ENCODE results near the gene PCDH15. TPM values are rescaled to one million over a fixed set of nuclear protein-coding genes. Genes with fewer than 3 reads are reported as not detected.

Gene PCDH15
- total RNA-seq, 1 experiment from 2014 or later: 0.61 TPM

- no peaks in the 10 kb centered on the region for H3K79me1 ChIP-seq (ENCODE audit: insufficient read depth, low read depth, low read length, poor library complexity, severe bottlenecking)
- H3K36me3 Mint-ChIP-seq (ENCODE audit: insufficient read depth in 1 of 3, low read depth in 3 of 3): no peaks in the 10 kb centered on the region
- H3K4me1 ChIP-seq (ENCODE audit: insufficient read depth, low read length): no peaks in the 10 kb centered on the region
- no peaks in the 10 kb centered on the region for H3K79me2 ChIP-seq (ENCODE audit: insufficient read depth, low read length)
- H3K9me3 ChIP-seq (ENCODE audit: control insufficient read depth, low read depth, low read length): no peaks in the 10 kb centered on the region
- no peak overlapping the region for H2BK12ac ChIP-seq (ENCODE audit: insufficient read length, low read depth, low read length)
- H3K27ac ChIP-seq (ENCODE audit: insufficient read length, low read depth, low read length): no peak overlapping the region
- no peak overlapping the region for H3K4me3 Mint-ChIP-seq
- peaks cover 2% of the 10 kb centered on the region; the same call in 1 of the 2 replicates for H3K27me3 Mint-ChIP-seq (ENCODE audit: low read depth)
- H3K18ac ChIP-seq (ENCODE audit: insufficient read length, low read depth, low read length): no peak overlapping the region
- H3K4me2 ChIP-seq (ENCODE audit: insufficient read depth, insufficient read length, low read length): no peak overlapping the region
- no peaks in the 10 kb centered on the region for H3K23me2 ChIP-seq (ENCODE audit: insufficient read length, low read depth, low read length, poor library complexity, severe bottlenecking)
- H3K4me1 Mint-ChIP-seq: peaks cover 8 to 10% of the 10 kb centered on the region in 2 experiments
- TF ChIP-seq, protein P1, sequence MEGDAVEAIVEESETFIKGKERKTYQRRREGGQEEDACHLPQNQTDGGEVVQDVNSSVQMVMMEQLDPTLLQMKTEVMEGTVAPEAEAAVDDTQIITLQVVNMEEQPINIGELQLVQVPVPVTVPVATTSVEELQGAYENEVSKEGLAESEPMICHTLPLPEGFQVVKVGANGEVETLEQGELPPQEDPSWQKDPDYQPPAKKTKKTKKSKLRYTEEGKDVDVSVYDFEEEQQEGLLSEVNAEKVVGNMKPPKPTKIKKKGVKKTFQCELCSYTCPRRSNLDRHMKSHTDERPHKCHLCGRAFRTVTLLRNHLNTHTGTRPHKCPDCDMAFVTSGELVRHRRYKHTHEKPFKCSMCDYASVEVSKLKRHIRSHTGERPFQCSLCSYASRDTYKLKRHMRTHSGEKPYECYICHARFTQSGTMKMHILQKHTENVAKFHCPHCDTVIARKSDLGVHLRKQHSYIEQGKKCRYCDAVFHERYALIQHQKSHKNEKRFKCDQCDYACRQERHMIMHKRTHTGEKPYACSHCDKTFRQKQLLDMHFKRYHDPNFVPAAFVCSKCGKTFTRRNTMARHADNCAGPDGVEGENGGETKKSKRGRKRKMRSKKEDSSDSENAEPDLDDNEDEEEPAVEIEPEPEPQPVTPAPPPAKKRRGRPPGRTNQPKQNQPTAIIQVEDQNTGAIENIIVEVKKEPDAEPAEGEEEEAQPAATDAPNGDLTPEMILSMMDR (conservative IDR thresholded peaks at IDR 0.05): no peak
- no peak overlapping the region for H3K23ac ChIP-seq (ENCODE audit: insufficient read length, low read depth, low read length)
- H3K9ac ChIP-seq (ENCODE audit: extremely low read depth, insufficient read length, low read length): no peak overlapping the region
- no peak overlapping the region for H2AK5ac ChIP-seq (ENCODE audit: insufficient read length, low read length)
- no CpG with 5 or more reads among the region's 9 CpGs for WGBS (ENCODE audit: extremely low coverage, insufficient read length, low lambda C conversion rate)
- H3K27ac Mint-ChIP-seq: no peak overlapping the region
- H2AFZ ChIP-seq (ENCODE audit: low read length): no peak overlapping the region
- no peaks in the 10 kb centered on the region for H4K20me1 ChIP-seq (ENCODE audit: control insufficient read depth, insufficient read depth, insufficient read length)
- no peak overlapping the region for H3K4ac ChIP-seq (ENCODE audit: low read depth, low read length)
- no peak overlapping the region for H3K14ac ChIP-seq (ENCODE audit: insufficient read depth, low read length)
- H2BK20ac ChIP-seq (ENCODE audit: low read depth, low read length, poor library complexity, severe bottlenecking): no peak overlapping the region
- H3K27me3 ChIP-seq (ENCODE audit: insufficient read depth, low read length): no peaks in the 10 kb centered on the region
- no peak overlapping the region for H3T11ph ChIP-seq (ENCODE audit: low read length)
- no peak overlapping the region for H4K8ac ChIP-seq (replicated peaks; ENCODE audit: insufficient read length, low read depth, low read length)
- H2BK120ac ChIP-seq (ENCODE audit: low read depth, low read length, poor library complexity, severe bottlenecking): no peak overlapping the region
- H2BK5ac ChIP-seq (ENCODE audit: insufficient read length, low read length): no peak overlapping the region
- DNase-seq: no peak
- H4K5ac ChIP-seq (ENCODE audit: insufficient read length, low read depth, low read length): no peak overlapping the region
- H4K91ac ChIP-seq (ENCODE audit: insufficient read length, low read depth, low read length): no peak overlapping the region
- no peaks in the 10 kb centered on the region for H3K9me3 Mint-ChIP-seq
- H3K56ac ChIP-seq (ENCODE audit: insufficient read length, low read depth, low read length): no peak overlapping the region
- H2BK15ac ChIP-seq (ENCODE audit: low read depth, low read length): no peak overlapping the region
Observed at GRCh38 chr10:54797636-54798321, 3.3 kb downstream of the PCDH15 start.

All from H9 (cell line).